Ammon's horn (tissue), 1 donor: Measurements from ENCODE around the gene ATOH8.

Experiments
- DNase-seq: peaks from one replicate; pipeline ENCODE4 v3.0.0-alpha.2; 2016; ENCODE audit warnings: low spot score

Gene ATOH8

GRCh38 chr2:85736456-85737355 lies 17.1 kb upstream of the ATOH8 start:
- no peak for DNase-seq

GRCh38 chr2:85737481-85737880 lies 16.3 kb upstream of the ATOH8 start:
- no peak for DNase-seq

GRCh38 chr2:85737961-85738360 lies 15.8 kb upstream of the ATOH8 start:
- DNase-seq: no peak

GRCh38 chr2:85740193-85740592 lies 13.6 kb upstream of the ATOH8 start:
- DNase-seq: no peak

- DNase-seq: no peak
These were observed 12.5 kb upstream of the ATOH8 start for GRCh38 chr2:85741211-85741832.

- peak; percentile 93 for DNase-seq
These were observed 11.8 kb upstream of the ATOH8 start for GRCh38 chr2:85741833-85742455.

- no peak for DNase-seq
These were observed 10.3 kb upstream of the ATOH8 start for GRCh38 chr2:85743304-85743978.

- no peak for DNase-seq
These were observed 9.7 kb upstream of the ATOH8 start for GRCh38 chr2:85744055-85744454.

- peak; percentile 71 for DNase-seq
These were observed 8.8 kb upstream of the ATOH8 start for GRCh38 chr2:85744741-85745601.

- DNase-seq: no peak
These were observed 8.2 kb upstream of the ATOH8 start for GRCh38 chr2:85745619-85746018.

GRCh38 chr2:85746321-85747004 lies 7.3 kb upstream of the ATOH8 start:
- no peak for DNase-seq

GRCh38 chr2:85747441-85747840 lies 6.3 kb upstream of the ATOH8 start:
- no peak for DNase-seq

GRCh38 chr2:85748039-85748734 lies 5.6 kb upstream of the ATOH8 start:
- no peak for DNase-seq

GRCh38 chr2:85748985-85749875 lies 4.6 kb upstream of the ATOH8 start:
- no peak for DNase-seq

- peak; percentile 90 for DNase-seq
These were observed 2.9 kb upstream of the ATOH8 start for GRCh38 chr2:85750587-85751575.

GRCh38 chr2:85751627-85752026 lies 2.2 kb upstream of the ATOH8 start:
- no peak for DNase-seq

- DNase-seq: no peak
These were observed 711 bp upstream of the ATOH8 start for GRCh38 chr2:85753035-85753524.
